GM13976 (cell line): Measurements from ENCODE around the gene FCAMR.

Source experiments
- DNase-seq: peaks from one replicate; pipeline ENCODE4 v3.0.0; 2012; ENCODE audit warnings: low spot score
- CTCF ChIP-seq: IDR thresholded peaks from 2 replicates; pipeline ENCODE4 v1.5.1; 2012; ENCODE audit warnings: borderline replicate concordance, mild to moderate bottlenecking; ENCODE audit not compliant: insufficient read depth; ENCODE audit errors: extremely low read depth, missing control alignments, control extremely low read depth
- in situ Hi-C: fragments of 300-500 bp; cut with MboI; formaldehyde crosslinking; loops from one replicate; pipeline ENCODE4 v1.12.0; 2022; ENCODE audit warnings: low sequenced_read_pairs, mixed read lengths, inconsistent platforms; ENCODE audit not compliant: unreplicated experiment

FCAMR gene, protein sequence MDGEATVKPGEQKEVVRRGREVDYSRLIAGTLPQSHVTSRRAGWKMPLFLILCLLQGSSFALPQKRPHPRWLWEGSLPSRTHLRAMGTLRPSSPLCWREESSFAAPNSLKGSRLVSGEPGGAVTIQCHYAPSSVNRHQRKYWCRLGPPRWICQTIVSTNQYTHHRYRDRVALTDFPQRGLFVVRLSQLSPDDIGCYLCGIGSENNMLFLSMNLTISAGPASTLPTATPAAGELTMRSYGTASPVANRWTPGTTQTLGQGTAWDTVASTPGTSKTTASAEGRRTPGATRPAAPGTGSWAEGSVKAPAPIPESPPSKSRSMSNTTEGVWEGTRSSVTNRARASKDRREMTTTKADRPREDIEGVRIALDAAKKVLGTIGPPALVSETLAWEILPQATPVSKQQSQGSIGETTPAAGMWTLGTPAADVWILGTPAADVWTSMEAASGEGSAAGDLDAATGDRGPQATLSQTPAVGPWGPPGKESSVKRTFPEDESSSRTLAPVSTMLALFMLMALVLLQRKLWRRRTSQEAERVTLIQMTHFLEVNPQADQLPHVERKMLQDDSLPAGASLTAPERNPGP

DNA sequence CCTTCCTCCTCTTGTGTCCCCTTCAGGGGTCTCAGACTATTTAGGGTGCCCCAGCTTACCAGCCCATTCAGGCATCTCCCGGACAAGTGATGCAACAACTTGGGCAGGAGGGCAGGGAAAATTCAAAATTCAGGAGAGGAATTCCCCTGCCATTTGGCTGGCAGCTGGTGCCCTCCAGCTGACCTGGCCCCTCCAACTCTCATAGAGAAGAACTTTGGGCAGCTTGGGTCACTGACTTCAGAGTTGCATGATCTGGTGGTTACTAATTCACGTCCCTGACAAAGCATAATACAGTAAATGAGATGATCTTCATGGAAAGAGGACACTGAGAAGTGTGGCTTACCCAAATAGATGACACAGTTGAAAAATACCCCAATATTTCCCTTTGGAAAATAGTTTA, at the start of gene FCAMR:
FCAMR (minus strand) TSS at position 15 of the 400 bp plus-strand sequence. CDS start 335 bp downstream, outside the sequence.
- in situ Hi-C loops: loop anchor here (10.0 kb wide), 1 partner anchor 336 kb away; the partner anchor contains the start of gene DYRK3
- no peak for DNase-seq
- TF ChIP-seq CTCF: no peak

DNA sequence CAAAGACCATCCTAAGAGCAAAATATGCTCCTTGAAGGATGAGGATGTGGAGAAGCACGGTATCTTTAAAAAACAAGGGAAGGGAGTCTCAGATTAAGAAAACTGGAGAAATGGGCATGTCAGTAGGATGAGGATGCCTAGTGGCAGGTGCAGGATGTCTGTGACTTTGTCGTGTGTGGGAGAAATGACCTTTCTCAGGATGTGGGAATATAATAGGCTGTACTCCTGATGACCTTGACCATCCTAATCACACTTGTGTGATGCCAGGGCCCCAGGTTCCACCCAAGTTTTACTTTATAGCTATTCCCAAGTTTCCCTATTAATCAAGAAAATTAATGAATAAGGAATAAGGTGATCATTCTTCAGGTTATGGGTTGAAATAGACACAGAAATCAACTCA, 49.4 kb upstream of the FCAMR start:
- DNase-seq: no peak
- in situ Hi-C loops: no loop called here
- TF ChIP-seq CTCF: no peak

DNA sequence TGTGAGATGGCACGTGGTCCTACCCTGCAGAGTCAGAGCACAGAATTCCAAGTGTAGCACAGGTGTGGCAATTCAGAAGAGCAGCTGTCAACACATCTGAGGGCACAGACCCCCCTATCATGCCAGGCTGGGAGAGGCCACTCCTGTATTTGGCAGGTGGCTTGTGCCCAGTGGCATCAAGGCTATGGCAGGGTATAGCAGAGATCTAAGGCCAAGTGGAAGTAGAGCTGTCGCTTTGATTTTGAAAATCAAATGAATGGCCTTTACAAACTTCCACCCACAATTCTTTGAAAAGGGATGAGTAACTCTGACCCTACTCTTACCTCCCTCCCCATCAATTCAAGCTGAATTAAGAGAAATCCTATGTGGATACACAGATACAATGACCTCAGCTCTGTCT, 48.9 kb upstream of the FCAMR start:
- no peak for DNase-seq
- TF ChIP-seq CTCF: no peak
- in situ Hi-C loops: no loop called here

- in situ Hi-C loops: no loop called here
- no peak for DNase-seq
- TF ChIP-seq CTCF: no peak
These were observed 48.4 kb upstream of the FCAMR start for GRCh38 chr1:207018707-207019106.

DNA sequence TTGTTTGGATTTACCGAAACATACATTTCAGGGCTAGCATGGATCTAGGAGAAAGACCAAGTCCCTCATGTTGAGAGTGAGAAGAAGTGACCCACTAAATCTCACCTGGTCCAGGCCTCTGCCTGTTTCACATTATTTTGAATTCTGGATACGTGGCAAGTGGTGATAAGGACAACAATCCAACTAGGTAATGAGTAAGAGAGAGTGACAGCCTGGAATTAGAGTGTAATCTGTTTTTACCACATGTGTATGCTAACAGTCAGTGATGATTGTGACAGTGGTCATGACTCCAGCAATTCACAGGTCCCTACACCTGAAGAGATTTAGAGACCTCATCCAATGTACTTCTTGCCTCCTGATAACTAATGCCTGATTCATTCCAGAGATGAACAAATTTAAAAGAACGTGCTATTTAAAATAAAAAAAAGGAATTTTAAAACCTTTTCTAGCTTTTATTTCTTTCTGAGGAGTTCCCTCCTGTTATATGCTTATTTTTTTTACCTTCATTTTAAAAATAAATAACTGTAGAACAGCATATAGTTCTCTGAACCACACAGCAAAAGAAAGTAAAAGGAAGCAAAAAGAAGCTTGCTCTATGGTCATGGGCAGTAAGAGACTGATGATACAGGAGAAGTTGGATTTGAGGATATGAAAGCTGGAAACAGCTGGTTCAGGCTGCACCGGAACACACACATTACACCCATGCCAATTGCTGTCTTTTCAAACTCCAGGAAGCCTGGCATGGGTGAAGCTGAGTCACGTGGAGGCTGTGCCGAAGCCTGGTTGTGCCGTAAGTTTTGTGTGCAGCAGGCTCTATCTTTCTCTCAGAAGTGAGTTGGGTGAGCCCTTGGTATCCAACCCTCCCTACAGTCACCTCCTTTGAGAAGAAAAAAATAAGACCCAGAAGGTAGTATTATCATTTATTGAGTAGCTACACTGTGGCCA, 47.6 kb upstream of the FCAMR start:
- in situ Hi-C loops: no loop called here
- DNase-seq: no peak
- TF ChIP-seq CTCF: no peak

DNA sequence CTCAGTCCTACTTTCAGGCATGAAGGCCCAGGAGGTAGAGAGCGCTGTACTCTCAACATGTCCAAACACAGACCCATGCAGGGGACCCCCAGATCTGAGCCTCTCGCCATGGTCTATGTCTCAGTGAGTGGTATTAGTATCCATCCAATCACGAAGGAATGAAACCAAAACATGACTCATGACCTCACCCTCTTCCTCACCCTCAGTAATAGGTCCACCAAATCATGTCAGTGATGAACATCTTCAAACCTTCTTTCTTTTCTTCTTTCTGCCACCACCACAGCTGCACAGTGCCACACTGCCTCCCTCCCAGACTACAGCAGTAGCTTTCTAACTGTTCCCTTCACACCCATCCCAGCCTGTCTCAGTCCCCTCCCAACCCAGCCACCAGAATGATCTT, 45.5 kb upstream of the FCAMR start:
- no peak for TF ChIP-seq CTCF
- DNase-seq: no peak
- in situ Hi-C loops: no loop called here
